Ishikawa (cell line): ENCODE data around the gene AMPH.

Experiments used
- CEBPB ChIP-seq: IDR thresholded peaks from 2 replicates; pipeline ENCODE4 v1.6.1; 2012
- TAF1 ChIP-seq: IDR thresholded peaks from 2 replicates; pipeline ENCODE4 v1.6.1; 2012; ENCODE audit warnings: low read depth, mild to moderate bottlenecking
- TF ChIP-seq, protein P1 (sequence below): IDR thresholded peaks from 2 replicates; pipeline ENCODE4 v1.6.1; 2012

DNA sequence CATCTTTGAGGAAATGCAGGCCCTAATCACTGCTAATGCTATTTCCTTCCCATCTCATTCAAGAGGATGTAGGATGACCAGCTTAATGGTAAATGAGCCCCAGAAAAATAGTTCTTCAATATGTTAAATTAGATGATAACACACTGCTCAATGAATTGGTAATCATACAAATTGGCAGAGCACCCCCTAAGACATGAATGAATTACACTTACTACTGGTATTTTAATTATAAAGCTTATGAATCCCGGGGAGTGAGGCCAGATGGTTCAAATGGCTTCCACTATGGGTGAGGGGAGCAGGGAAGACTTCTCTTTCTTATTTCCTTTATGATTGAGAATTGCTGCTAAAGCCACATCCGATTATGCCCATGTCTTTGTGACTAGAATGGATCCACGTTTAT is 198.5 kb downstream of the AMPH start:
- TF ChIP-seq TAF1 (no peak), CEBPB (no peak)
- TF ChIP-seq, protein P1, sequence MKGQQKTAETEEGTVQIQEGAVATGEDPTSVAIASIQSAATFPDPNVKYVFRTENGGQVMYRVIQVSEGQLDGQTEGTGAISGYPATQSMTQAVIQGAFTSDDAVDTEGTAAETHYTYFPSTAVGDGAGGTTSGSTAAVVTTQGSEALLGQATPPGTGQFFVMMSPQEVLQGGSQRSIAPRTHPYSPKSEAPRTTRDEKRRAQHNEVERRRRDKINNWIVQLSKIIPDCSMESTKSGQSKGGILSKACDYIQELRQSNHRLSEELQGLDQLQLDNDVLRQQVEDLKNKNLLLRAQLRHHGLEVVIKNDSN = no peak
